HepG2 (cell line): Measurements from ENCODE around the gene HSPB6. TPM values are rescaled to one million over a fixed set of nuclear protein-coding genes. Genes with fewer than 3 reads are reported as not detected.
A peak's percentile ranks its signal among the peaks of the same experiment; 100 is the strongest.

Source experiments
- AGO2 ChIP-seq: fragments of 200-400 bp; formaldehyde crosslinking; optimal IDR thresholded peaks from 2 replicates; pipeline ENCODE3; 2017; ENCODE audit warnings: mild to moderate bottlenecking, low read depth, low read length, moderate library complexity
- BATF2 ChIP-seq: sonication (generic); formaldehyde crosslinking; IDR thresholded peaks from 2 replicates; pipeline ENCODE4 v1.8.0; 2022; ENCODE audit warnings: mild to moderate bottlenecking, missing genetic modification reagents, moderate library complexity
- CBX1 ChIP-seq: IDR thresholded peaks from one replicate; pipeline ENCODE4 v1.6.1; 2016; ENCODE audit warnings: antibody characterized with exemption, low read depth
- FIP1L1 ChIP-seq: fragments of 200-400 bp; formaldehyde crosslinking; IDR thresholded peaks from 2 replicates; pipeline ENCODE4 v1.6.1; 2018; ENCODE audit warnings: low read depth, mild to moderate bottlenecking, low read length, moderate library complexity, borderline replicate concordance; ENCODE audit not compliant: insufficient read depth
- HNRNPL ChIP-seq: fragments of 200-400 bp; formaldehyde crosslinking; IDR thresholded peaks from 2 replicates; pipeline ENCODE4 v1.6.1; 2017; ENCODE audit warnings: mild to moderate bottlenecking, low read depth, low read length
- IKZF1 ChIP-seq: fragments of 450-650 bp; IDR thresholded peaks from 2 replicates; pipeline ENCODE4 v1.7.1; 2016
- IKZF4 ChIP-seq: sonication (generic); formaldehyde crosslinking; IDR thresholded peaks from 2 replicates; pipeline ENCODE4 v1.5.1; 2020; ENCODE audit warnings: borderline replicate concordance, mild to moderate bottlenecking, low read depth, missing genetic modification reagents; ENCODE audit errors: not compliant biosample characterization
- KDM5A ChIP-seq: fragments of 200-600 bp; sonication (generic); IDR thresholded peaks from 2 replicates; pipeline ENCODE4 v1.7.0; 2018; ENCODE audit warnings: antibody characterized with exemption, mild to moderate bottlenecking, low read length, borderline replicate concordance
- MTF2 ChIP-seq: sonication (generic); formaldehyde crosslinking; IDR thresholded peaks from 2 replicates; pipeline ENCODE4 v1.5.0; 2020; ENCODE audit warnings: missing genetic modification reagents, borderline replicate concordance
- MXI1 ChIP-seq: IDR thresholded peaks from 3 replicates; pipeline ENCODE4 v1.6.1; 2012; ENCODE audit warnings: low read depth, low read length, inconsistent platforms, borderline replicate concordance
- RELA ChIP-seq: sonication (generic); formaldehyde crosslinking; IDR thresholded peaks from 2 replicates; pipeline ENCODE4 v1.4.0; 2020; ENCODE audit warnings: missing genetic modification reagents
- SP5 ChIP-seq: IDR thresholded peaks from 2 replicates; pipeline ENCODE4 v1.6.1; 2016; ENCODE audit warnings: low read depth, borderline replicate concordance
- TCF7 ChIP-seq: sonication (generic); IDR thresholded peaks from 2 replicates; pipeline ENCODE4 v1.6.1; 2016; ENCODE audit warnings: antibody characterized with exemption, low read depth
- ZBTB21 ChIP-seq: sonication (generic); formaldehyde crosslinking; IDR thresholded peaks from 2 replicates; pipeline ENCODE4 v1.4.0; 2020; ENCODE audit warnings: missing genetic modification reagents
- ZNF138 ChIP-seq: sonication (generic); formaldehyde crosslinking; IDR thresholded peaks from 2 replicates; pipeline ENCODE4 v1.5.0; 2020; ENCODE audit warnings: mild to moderate bottlenecking, low read depth, missing genetic modification reagents
- ZNF234 ChIP-seq: sonication (generic); formaldehyde crosslinking; conservative IDR thresholded peaks from 2 replicates; pipeline ENCODE4 v1.5.1; 2020; ENCODE audit warnings: mild to moderate bottlenecking, missing genetic modification reagents
- ZNF362 ChIP-seq: sonication (generic); formaldehyde crosslinking; IDR thresholded peaks from 2 replicates; pipeline ENCODE4 v1.4.0; 2020; ENCODE audit warnings: missing genetic modification reagents, mild to moderate bottlenecking, borderline replicate concordance
- ZNF549 ChIP-seq: sonication (generic); formaldehyde crosslinking; IDR thresholded peaks from 2 replicates; pipeline ENCODE4 v1.5.0; 2020; ENCODE audit warnings: missing genetic modification reagents
- ZNF564 ChIP-seq: sonication (generic); formaldehyde crosslinking; IDR thresholded peaks from 2 replicates; pipeline ENCODE4 v1.8.1; 2023; ENCODE audit warnings: mild to moderate bottlenecking, missing genetic modification reagents
- ZNF616 ChIP-seq: sonication (generic); formaldehyde crosslinking; IDR thresholded peaks from 2 replicates; pipeline ENCODE4 v1.5.0; 2020; ENCODE audit warnings: low read depth, mild to moderate bottlenecking, missing genetic modification reagents
- ZNF781 ChIP-seq: sonication (generic); formaldehyde crosslinking; IDR thresholded peaks from 2 replicates; pipeline ENCODE4 v1.5.1; 2020; ENCODE audit warnings: borderline replicate concordance, mild to moderate bottlenecking, missing genetic modification reagents; ENCODE audit errors: not compliant biosample characterization
- polyA plus RNA-seq, 8 experiments: library from polyadenylated mRNA; depleted of rRNA in 3 of 8; stranded (reverse) in 7 of 8; unstranded in 1 of 8; fragments of >200 nt; fragmentation: Illumina TruSeq in 4 of 8; extraction: Trizol in 4 of 8; gene quantifications; 2 replicates each; pipeline versions ENCODE4 v1.2.1 to v1.2.3, GENCODE V29; 2011 to 2016; ENCODE audit warnings: low read depth in 4 of 8, missing spikeins in 1 of 8, mixed read lengths in 1 of 8; ENCODE audit not compliant: insufficient read depth in 1 of 8
- total RNA-seq, 5 experiments: library from RNA; depleted of rRNA; stranded (reverse); fragments of >200 nt; fragmentation: Illumina TruSeq; extraction: Trizol; gene quantifications; 2 replicates each; pipeline ENCODE4 v1.2.3, GENCODE V29; 2016; ENCODE audit warnings: low read depth in 1 of 5
- TF ChIP-seq, protein P1 (sequence below): sonication (generic); formaldehyde crosslinking; IDR thresholded peaks from 2 replicates; pipeline ENCODE4 v1.4.0; 2020; ENCODE audit warnings: missing genetic modification reagents
- TF ChIP-seq, protein P2 (sequence below): sonication (generic); formaldehyde crosslinking; IDR thresholded peaks from 2 replicates; pipeline ENCODE4 v1.5.1; 2020; ENCODE audit warnings: missing genetic modification reagents, mild to moderate bottlenecking, borderline replicate concordance
- TF ChIP-seq, protein P3 (sequence below): sonication (generic); formaldehyde crosslinking; IDR thresholded peaks from 2 replicates; pipeline ENCODE4 v1.4.0; 2020; ENCODE audit warnings: missing genetic modification reagents

HSPB6 gene
- total and polyA plus RNA-seq, 2 of the 13 experiments (the other 11 are each of a cell fraction or from before 2014, with no cell fraction given) = 0.18 TPM; not detected in 1

DNA sequence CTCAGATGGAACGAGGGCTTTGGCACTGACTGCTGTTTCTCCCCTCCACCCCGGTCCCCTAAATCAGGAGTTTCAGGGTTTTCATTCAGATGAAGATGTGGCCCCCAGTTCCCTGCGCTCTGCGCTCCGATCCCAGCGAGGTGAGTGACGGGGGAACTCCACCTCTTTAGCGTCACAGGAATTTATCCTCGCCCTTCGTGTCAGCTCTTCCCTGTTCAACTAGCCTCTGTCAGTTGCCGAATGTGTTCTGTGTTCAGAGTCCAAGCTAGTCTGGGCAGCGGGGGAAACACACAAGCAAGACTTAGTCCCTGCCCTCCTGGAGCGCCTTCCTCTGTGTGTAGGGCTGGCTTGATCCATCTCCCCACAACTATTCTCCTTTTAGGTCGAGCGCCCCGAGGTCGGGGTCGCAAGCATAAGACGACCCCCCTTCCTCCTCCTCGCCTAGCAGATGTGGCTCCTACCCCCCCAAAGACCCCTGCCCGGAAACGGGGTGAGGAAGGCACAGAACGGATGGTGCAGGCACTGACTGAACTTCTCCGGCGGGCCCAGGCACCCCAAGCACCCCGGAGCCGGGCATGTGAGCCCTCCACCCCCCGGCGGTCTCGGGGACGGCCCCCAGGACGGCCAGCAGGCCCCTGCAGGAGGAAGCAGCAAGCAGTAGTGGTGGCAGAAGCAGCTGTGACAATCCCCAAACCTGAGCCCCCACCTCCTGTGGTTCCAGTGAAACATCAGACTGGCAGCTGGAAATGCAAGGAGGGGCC lies 37.2 kb downstream of the HSPB6 start (continued):
- TF ChIP-seq SP5 (CRISPR knock-in tag) (peak; percentile 66; the same call in 1 of the 2 replicates), RELA (CRISPR knock-in tag) (no peak), ZNF234 (CRISPR knock-in tag) (no peak), ZNF616 (no peak), IKZF1 (no peak), ZNF781 (CRISPR knock-in tag) (no peak), TCF7 (no peak), BATF2 (no peak), ZNF549 (CRISPR knock-in tag) (no peak), IKZF4 (CRISPR knock-in tag) (no peak), ZNF564 (CRISPR knock-in tag) (no peak), ZBTB21 (CRISPR knock-in tag) (peak; percentile 49; the same call in 1 of the 2 replicates), KDM5A (no peak), AGO2 (peak; percentile 37), FIP1L1 (no peak), HNRNPL (no peak), MXI1 (peak; percentile 60; the same call in 1 of the 3 replicates), MTF2 (CRISPR knock-in tag) (no peak), ZNF362 (no peak), CBX1 (no peak), ZNF138 (CRISPR knock-in tag) (no peak)
- TF ChIP-seq, protein P1, sequence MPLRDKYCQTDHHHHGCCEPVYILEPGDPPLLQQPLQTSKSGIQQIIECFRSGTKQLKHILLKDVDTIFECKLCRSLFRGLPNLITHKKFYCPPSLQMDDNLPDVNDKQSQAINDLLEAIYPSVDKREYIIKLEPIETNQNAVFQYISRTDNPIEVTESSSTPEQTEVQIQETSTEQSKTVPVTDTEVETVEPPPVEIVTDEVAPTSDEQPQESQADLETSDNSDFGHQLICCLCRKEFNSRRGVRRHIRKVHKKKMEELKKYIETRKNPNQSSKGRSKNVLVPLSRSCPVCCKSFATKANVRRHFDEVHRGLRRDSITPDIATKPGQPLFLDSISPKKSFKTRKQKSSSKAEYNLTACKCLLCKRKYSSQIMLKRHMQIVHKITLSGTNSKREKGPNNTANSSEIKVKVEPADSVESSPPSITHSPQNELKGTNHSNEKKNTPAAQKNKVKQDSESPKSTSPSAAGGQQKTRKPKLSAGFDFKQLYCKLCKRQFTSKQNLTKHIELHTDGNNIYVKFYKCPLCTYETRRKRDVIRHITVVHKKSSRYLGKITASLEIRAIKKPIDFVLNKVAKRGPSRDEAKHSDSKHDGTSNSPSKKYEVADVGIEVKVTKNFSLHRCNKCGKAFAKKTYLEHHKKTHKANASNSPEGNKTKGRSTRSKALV = no peak
- TF ChIP-seq, protein P2, sequence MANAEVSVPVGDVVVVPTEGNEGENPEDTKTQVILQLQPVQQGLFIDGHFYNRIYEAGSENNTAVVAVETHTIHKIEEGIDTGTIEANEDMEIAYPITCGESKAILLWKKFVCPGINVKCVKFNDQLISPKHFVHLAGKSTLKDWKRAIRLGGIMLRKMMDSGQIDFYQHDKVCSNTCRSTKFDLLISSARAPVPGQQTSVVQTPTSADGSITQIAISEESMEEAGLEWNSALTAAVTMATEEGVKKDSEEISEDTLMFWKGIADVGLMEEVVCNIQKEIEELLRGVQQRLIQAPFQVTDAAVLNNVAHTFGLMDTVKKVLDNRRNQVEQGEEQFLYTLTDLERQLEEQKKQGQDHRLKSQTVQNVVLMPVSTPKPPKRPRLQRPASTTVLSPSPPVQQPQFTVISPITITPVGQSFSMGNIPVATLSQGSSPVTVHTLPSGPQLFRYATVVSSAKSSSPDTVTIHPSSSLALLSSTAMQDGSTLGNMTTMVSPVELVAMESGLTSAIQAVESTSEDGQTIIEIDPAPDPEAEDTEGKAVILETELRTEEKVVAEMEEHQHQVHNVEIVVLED (CRISPR knock-in tag) = peak; percentile 28; the same call in 1 of the 2 replicates
- TF ChIP-seq, protein P3, sequence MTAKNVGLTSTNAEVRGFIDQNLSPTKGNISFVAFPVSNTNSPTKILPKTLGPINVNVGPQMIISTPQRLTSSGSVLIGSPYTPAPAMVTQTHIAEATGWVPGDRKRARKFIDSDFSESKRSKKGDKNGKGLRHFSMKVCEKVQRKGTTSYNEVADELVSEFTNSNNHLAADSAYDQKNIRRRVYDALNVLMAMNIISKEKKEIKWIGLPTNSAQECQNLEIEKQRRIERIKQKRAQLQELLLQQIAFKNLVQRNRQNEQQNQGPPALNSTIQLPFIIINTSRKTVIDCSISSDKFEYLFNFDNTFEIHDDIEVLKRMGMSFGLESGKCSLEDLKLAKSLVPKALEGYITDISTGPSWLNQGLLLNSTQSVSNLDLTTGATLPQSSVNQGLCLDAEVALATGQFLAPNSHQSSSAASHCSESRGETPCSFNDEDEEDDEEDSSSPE = no peak
